Measurements from ENCODE around the gene MLIP. TPM values are rescaled to one million over a fixed set of nuclear protein-coding genes. Genes with fewer than 3 reads are reported as not detected.

The MLIP gene
- total RNA-seq, 4 donors from 2014 or later, result 0.64 to 4.3 (median 2.5) TPM

DNA sequence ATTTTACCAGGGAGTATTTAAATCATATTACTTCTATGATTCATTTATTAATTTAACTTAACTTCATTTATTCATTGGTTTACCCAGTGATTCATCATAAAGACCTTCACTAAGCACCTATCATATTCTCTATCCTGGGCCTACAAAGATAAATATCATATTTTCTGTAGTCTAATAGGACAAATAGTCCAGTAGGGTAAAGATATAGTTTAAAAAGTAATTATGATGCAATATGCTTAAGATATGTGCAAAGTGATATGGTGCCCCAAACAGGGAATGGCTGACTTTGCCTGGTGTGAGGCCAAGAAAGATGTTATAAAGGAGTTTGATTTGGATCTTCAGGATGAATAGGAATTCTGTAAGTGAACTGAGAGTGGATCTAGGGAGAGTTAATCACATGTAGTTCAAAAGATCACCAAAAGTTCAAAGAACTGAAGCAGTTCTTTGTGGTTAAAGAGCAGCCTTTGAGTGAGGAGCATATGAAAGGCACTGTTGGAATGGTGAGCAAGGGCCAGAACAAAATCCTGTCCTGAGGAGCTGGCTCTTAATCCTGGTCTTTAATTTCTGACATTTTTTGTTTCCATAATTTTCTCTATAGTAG, 45.5 kb downstream of the MLIP start:
- Histone ChIP-seq H3K27ac (no peak overlapping the region), H3K9me3 (no peaks in the 10 kb centered on the region), H3K36me3 (no peaks in the 10 kb centered on the region), H3K4me3 (no peak overlapping the region), H3K4me1 (no peaks in the 10 kb centered on the region), H3K27me3 (no peaks in the 10 kb centered on the region)
- DNase-seq, result no peak
- intact Hi-C loops (cut with DNase I), result no loop called here
- TF ChIP-seq POLR2A (IDR thresholded peaks at IDR 0.05), result no peak
- TF ChIP-seq, protein P1, sequence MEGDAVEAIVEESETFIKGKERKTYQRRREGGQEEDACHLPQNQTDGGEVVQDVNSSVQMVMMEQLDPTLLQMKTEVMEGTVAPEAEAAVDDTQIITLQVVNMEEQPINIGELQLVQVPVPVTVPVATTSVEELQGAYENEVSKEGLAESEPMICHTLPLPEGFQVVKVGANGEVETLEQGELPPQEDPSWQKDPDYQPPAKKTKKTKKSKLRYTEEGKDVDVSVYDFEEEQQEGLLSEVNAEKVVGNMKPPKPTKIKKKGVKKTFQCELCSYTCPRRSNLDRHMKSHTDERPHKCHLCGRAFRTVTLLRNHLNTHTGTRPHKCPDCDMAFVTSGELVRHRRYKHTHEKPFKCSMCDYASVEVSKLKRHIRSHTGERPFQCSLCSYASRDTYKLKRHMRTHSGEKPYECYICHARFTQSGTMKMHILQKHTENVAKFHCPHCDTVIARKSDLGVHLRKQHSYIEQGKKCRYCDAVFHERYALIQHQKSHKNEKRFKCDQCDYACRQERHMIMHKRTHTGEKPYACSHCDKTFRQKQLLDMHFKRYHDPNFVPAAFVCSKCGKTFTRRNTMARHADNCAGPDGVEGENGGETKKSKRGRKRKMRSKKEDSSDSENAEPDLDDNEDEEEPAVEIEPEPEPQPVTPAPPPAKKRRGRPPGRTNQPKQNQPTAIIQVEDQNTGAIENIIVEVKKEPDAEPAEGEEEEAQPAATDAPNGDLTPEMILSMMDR (IDR thresholded peaks at IDR 0.05), result no peak

DNA sequence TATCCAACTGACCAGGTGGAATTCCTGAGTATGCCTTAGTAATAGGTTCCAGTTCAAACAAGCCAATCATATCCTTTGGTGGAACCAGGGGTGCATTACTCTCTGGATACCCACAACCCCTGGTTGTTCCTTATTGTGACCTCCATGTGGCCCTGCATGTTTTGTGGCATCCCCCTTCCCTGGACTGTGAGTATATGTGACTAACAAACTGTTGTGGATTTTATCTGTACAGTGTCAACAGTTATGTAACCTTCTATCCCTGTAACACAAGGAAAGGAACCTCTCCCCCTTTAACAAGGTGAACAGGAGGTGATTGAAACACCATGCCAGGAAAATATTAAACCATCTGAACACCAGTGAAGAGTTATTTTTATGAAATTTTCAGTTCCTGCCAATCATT, 46.2 kb downstream of the MLIP start:
- H3K36me3 ChIP-seq, result no peaks in the 10 kb centered on the region
- H3K9me3 ChIP-seq, result no peaks in the 10 kb centered on the region
- intact Hi-C loops (cut with DNase I), result no loop called here
- H3K27ac ChIP-seq, result no peak overlapping the region
- DNase-seq, result no peak
- no peaks in the 10 kb centered on the region for H3K27me3 ChIP-seq
- no peak for TF ChIP-seq POLR2A (IDR thresholded peaks at IDR 0.05)
- H3K4me3 ChIP-seq, result no peak overlapping the region
- no peaks in the 10 kb centered on the region for H3K4me1 ChIP-seq

- H3K27ac ChIP-seq, result no peak overlapping the region
- no peaks in the 10 kb centered on the region for H3K27me3 ChIP-seq
- H3K9me3 ChIP-seq, result no peaks in the 10 kb centered on the region
- no peak for DNase-seq
- no peaks in the 10 kb centered on the region for H3K4me1 ChIP-seq
- H3K4me3 ChIP-seq, result no peak overlapping the region
- H3K36me3 ChIP-seq, result no peaks in the 10 kb centered on the region
- intact Hi-C loops (cut with DNase I), result no loop called here
- TF ChIP-seq, protein P1 (IDR thresholded peaks at IDR 0.05), result no peak
- no peak for TF ChIP-seq POLR2A (IDR thresholded peaks at IDR 0.05)
Measured at GRCh38 chr6:54173089-54173488, 61.8 kb downstream of the MLIP start.

DNA sequence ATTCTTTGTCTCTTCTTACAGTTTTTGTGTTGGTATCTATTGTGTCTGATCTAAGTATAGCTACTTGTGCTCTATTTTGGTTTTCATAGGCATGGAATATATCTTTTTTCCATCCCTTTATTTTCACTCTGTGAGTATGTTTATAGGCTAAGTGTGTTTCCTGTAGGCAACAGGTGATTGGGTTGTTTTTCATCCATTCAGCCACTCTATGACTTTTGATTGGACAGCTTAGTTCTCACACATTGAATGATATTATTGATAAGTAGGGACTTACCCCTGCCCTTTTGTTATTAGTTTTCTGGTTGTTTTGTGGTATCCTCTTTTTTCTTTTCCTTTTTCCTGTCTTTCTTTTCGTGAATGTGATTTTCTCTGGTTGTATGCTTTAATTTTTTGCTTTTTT, 67.9 kb downstream of the MLIP start:
- TF ChIP-seq, protein P1 (IDR thresholded peaks at IDR 0.05), result no peak
- TF ChIP-seq POLR2A (IDR thresholded peaks at IDR 0.05), result no peak
- Histone ChIP-seq H3K36me3 (no peaks in the 10 kb centered on the region), H3K27ac (no peak overlapping the region), H3K4me3 (no peak overlapping the region), H3K4me1 (no peaks in the 10 kb centered on the region), H3K27me3 (no peaks in the 10 kb centered on the region), H3K9me3 (no peaks in the 10 kb centered on the region)
- intact Hi-C loops (cut with DNase I), result no loop called here
- 0% methylated on average over 1 of the region's 1 CpG for WGBS, 2 donors
- DNase-seq, result no peak

DNA sequence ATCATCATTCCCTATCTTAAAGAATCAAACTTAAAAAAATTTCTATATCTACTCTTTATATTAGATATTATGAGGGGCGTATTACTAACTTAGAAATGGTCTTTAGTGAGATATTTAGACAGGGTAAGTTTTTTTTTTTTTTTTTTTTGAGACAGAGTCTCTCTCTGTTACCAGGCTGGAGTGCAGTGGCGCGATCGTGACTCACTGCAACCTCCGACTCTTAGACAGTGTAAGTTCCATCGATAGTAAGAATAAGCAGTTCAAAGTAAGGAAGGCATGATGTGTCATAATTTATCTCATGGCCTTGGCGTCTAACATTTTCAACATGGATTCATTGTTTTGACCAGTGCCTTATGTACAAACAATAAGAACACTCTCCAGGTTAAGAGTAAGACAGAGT, 72.4 kb downstream of the MLIP start:
- no peaks in the 10 kb centered on the region for H3K9me3 ChIP-seq
- no peak overlapping the region for H3K4me3 ChIP-seq
- no peaks in the 10 kb centered on the region for H3K36me3 ChIP-seq
- 90 to 96% methylated on average over 7 of the region's 7 CpGs for WGBS, 2 donors
- intact Hi-C loops (cut with DNase I), result no loop called here
- H3K4me1 ChIP-seq, result no peaks in the 10 kb centered on the region
- H3K27ac ChIP-seq, result no peak overlapping the region
- TF ChIP-seq, protein P1 (IDR thresholded peaks at IDR 0.05), result no peak
- no peak for TF ChIP-seq POLR2A (IDR thresholded peaks at IDR 0.05)
- no peak for DNase-seq
- H3K27me3 ChIP-seq, result no peaks in the 10 kb centered on the region

GRCh38 chr6:54185885-54186284, 74.6 kb downstream of the MLIP start:
- Histone ChIP-seq H3K36me3 (no peaks in the 10 kb centered on the region), H3K27ac (no peak overlapping the region), H3K4me3 (no peak overlapping the region), H3K27me3 (no peaks in the 10 kb centered on the region), H3K4me1 (no peaks in the 10 kb centered on the region), H3K9me3 (no peaks in the 10 kb centered on the region)
- 94 to 100% methylated on average over 1 of the region's 1 CpG for WGBS, 2 donors
- intact Hi-C loops (cut with DNase I), result no loop called here
- no peak for TF ChIP-seq POLR2A (IDR thresholded peaks at IDR 0.05)
- TF ChIP-seq, protein P1 (IDR thresholded peaks at IDR 0.05), result no peak
- DNase-seq, result no peak
